K562 (cell line): ENCODE measurements around the gene CPT1B. TPM values are rescaled to one million over a fixed set of nuclear protein-coding genes. Genes with fewer than 3 reads are reported as not detected.

ENCODE experiments used
- ARID1B ChIP-seq: fragments of 450-650 bp; IDR thresholded peaks from 2 replicates; pipeline ENCODE4 v1.6.1; 2016; ENCODE audit warnings: antibody characterized with exemption, mild to moderate bottlenecking, inconsistent platforms
- DMBX1 ChIP-seq: fragments of 250-450 bp; sonication (Bioruptor Pico); IDR thresholded peaks from 2 replicates; pipeline ENCODE4 v1.8.0; 2022; ENCODE audit warnings: inconsistent platforms, mild to moderate bottlenecking, moderate library complexity, borderline replicate concordance
- EP400 ChIP-seq: fragments of 450-650 bp; IDR thresholded peaks from 2 replicates; pipeline ENCODE4 v1.6.1; 2017; ENCODE audit warnings: antibody characterized with exemption, mild to moderate bottlenecking, moderate library complexity
- ERF ChIP-seq: fragments of 450-650 bp; formaldehyde crosslinking; IDR thresholded peaks from 2 replicates; pipeline ENCODE4 v1.4.0; 2020; ENCODE audit warnings: mild to moderate bottlenecking, mixed read lengths
- ETV5 ChIP-seq: sonication (generic); formaldehyde crosslinking; IDR thresholded peaks from 2 replicates; pipeline ENCODE4 v1.4.0; 2020; ENCODE audit warnings: low read depth, mild to moderate bottlenecking, missing genetic modification reagents
- HNRNPH1 ChIP-seq: fragments of 200-400 bp; formaldehyde crosslinking; optimal IDR thresholded peaks from 2 replicates; pipeline ENCODE3; 2017; ENCODE audit warnings: low read depth, mild to moderate bottlenecking, low read length, moderate library complexity
- HOXB6 ChIP-seq: fragments of 250-450 bp; sonication (Bioruptor Pico); IDR thresholded peaks from 2 replicates; pipeline ENCODE4 v1.5.1; 2022; ENCODE audit warnings: mild to moderate bottlenecking, borderline replicate concordance
- MITF ChIP-seq: IDR thresholded peaks from 2 replicates; pipeline ENCODE4 v1.6.1; 2014; ENCODE audit warnings: antibody characterized with exemption
- RBFOX2 ChIP-seq: fragments of 200-400 bp; formaldehyde crosslinking; IDR thresholded peaks from 2 replicates; pipeline ENCODE4 v1.6.1; 2017; ENCODE audit warnings: low read depth, mild to moderate bottlenecking, low read length, moderate library complexity
- SLC30A9 ChIP-seq: fragments of 250-450 bp; sonication (Bioruptor Pico); IDR thresholded peaks from 2 replicates; pipeline ENCODE4 v1.8.0; 2022; ENCODE audit warnings: mild to moderate bottlenecking, moderate library complexity
- SP1 ChIP-seq: sonication (generic); formaldehyde crosslinking; IDR thresholded peaks from 2 replicates; pipeline ENCODE4 v1.8.1; 2022; ENCODE audit warnings: mild to moderate bottlenecking, missing genetic modification reagents
- STAG1 ChIP-seq: sonication (generic); formaldehyde crosslinking; IDR thresholded peaks from 2 replicates; pipeline ENCODE4 v1.5.0; 2020; ENCODE audit warnings: missing genetic modification reagents, borderline replicate concordance
- YY1 ChIP-seq, 3 experiments: IDR thresholded peaks; 2 replicates each; pipeline ENCODE4 v1.6.1; 2011; ENCODE audit warnings: low read length in 2 of 3, mild to moderate bottlenecking in 2 of 3, moderate library complexity in 2 of 3, borderline replicate concordance in 1 of 3, control low read depth in 1 of 3, low read depth in 1 of 3; ENCODE audit not compliant: insufficient read depth in 3 of 3, insufficient replicate concordance in 2 of 3, control insufficient read depth in 1 of 3, insufficient read length in 1 of 3; ENCODE audit errors: extremely low read depth in 1 of 3
- ZNF274 ChIP-seq: IDR thresholded peaks from 2 replicates; pipeline ENCODE4 v1.6.1; 2011; ENCODE audit warnings: low read depth, mild to moderate bottlenecking, low read length, moderate library complexity, borderline replicate concordance
- ZNF282 ChIP-seq: sonication (generic); formaldehyde crosslinking; IDR thresholded peaks from 2 replicates; pipeline ENCODE4 v1.8.1; 2023; ENCODE audit warnings: missing genetic modification reagents
- ZNF639 ChIP-seq, 2 experiments: fragments of 200-800 bp in 1 of 2; sonication (Bioruptor generic) in 1 of 2; sonication (generic) in 1 of 2; formaldehyde crosslinking in 1 of 2; IDR thresholded peaks in 1 of 2; conservative IDR thresholded peaks in 1 of 2; 2 replicates each; pipeline versions ENCODE4 v1.5.0 to v1.6.1; 2016 to 2020; ENCODE audit warnings: missing compliant biosample characterization in 1 of 2, missing genetic modification characterization in 1 of 2, missing genetic modification reagents in 1 of 2
- ZNF780A ChIP-seq: fragments of 250-450 bp; sonication (Bioruptor Pico); IDR thresholded peaks from 2 replicates; pipeline ENCODE4 v1.5.0; 2021; ENCODE audit warnings: mild to moderate bottlenecking
- polyA plus RNA-seq, 8 experiments: library from polyadenylated mRNA; depleted of rRNA in 4 of 8; stranded (reverse) in 5 of 8; unstranded in 3 of 8; fragments of >200 nt; fragmentation: Nextera tagmentation in 2 of 8; fragmentation: Illumina TruSeq in 1 of 8; extraction: Ambion mirVana in 2 of 8; extraction: Trizol in 1 of 8; gene quantifications; 2 replicates each; pipeline versions ENCODE4 v1.2.1 to v1.2.3, GENCODE V29; 2011 to 2014; ENCODE audit warnings: inconsistent platforms in 1 of 8, missing spikeins in 1 of 8
- total RNA-seq, 7 experiments: library from RNA; depleted of rRNA in 6 of 7; stranded (reverse); fragments of >200 nt in 6 of 7; fragmentation: Illumina TruSeq in 2 of 7; extraction: Trizol in 2 of 7; gene quantifications; 2 replicates each; pipeline versions ENCODE4 v1.2.1 to v1.2.3, GENCODE V29; 2011 to 2021; ENCODE audit warnings: low replicate concordance in 1 of 7
- TF ChIP-seq, protein P1 (sequence below): sonication (generic); formaldehyde crosslinking; IDR thresholded peaks from 2 replicates; pipeline ENCODE4 v1.8.0; 2022; ENCODE audit warnings: mild to moderate bottlenecking, missing genetic modification reagents

Gene CPT1B
- total and polyA plus RNA-seq, 9 of the 15 experiments (the other 6 are each of a cell fraction or from before 2014, with no cell fraction given): 0.35 to 6.1 (median 2.6) TPM

- no peak for TF ChIP-seq YY1 (IDR thresholded peaks at IDR 0.05; ENCODE audit: borderline replicate concordance in 1 of 3, control insufficient read depth in 1 of 3, extremely low read depth in 1 of 3, insufficient read depth in 3 of 3, insufficient read length in 1 of 3, insufficient replicate concordance in 2 of 3, low read depth in 1 of 3, low read length in 2 of 3)
- TF ChIP-seq ETV5 (CRISPR knock-in tag): no peak
- no peak for TF ChIP-seq EP400
- TF ChIP-seq MITF: no peak
- TF ChIP-seq SLC30A9 (CRISPR knock-in tag): no peak
- no peak for TF ChIP-seq HOXB6
- TF ChIP-seq HNRNPH1: no peak
- no peak for TF ChIP-seq DMBX1
- no peak for TF ChIP-seq ZNF282 (CRISPR knock-in tag)
- no peak for TF ChIP-seq ERF (CRISPR knock-in tag)
- TF ChIP-seq ZNF780A (CRISPR knock-in tag): no peak
- no peak for TF ChIP-seq RBFOX2
- TF ChIP-seq STAG1 (CRISPR knock-in tag): no peak
- TF ChIP-seq ARID1B: peak; percentile 84
- TF ChIP-seq, protein P1, sequence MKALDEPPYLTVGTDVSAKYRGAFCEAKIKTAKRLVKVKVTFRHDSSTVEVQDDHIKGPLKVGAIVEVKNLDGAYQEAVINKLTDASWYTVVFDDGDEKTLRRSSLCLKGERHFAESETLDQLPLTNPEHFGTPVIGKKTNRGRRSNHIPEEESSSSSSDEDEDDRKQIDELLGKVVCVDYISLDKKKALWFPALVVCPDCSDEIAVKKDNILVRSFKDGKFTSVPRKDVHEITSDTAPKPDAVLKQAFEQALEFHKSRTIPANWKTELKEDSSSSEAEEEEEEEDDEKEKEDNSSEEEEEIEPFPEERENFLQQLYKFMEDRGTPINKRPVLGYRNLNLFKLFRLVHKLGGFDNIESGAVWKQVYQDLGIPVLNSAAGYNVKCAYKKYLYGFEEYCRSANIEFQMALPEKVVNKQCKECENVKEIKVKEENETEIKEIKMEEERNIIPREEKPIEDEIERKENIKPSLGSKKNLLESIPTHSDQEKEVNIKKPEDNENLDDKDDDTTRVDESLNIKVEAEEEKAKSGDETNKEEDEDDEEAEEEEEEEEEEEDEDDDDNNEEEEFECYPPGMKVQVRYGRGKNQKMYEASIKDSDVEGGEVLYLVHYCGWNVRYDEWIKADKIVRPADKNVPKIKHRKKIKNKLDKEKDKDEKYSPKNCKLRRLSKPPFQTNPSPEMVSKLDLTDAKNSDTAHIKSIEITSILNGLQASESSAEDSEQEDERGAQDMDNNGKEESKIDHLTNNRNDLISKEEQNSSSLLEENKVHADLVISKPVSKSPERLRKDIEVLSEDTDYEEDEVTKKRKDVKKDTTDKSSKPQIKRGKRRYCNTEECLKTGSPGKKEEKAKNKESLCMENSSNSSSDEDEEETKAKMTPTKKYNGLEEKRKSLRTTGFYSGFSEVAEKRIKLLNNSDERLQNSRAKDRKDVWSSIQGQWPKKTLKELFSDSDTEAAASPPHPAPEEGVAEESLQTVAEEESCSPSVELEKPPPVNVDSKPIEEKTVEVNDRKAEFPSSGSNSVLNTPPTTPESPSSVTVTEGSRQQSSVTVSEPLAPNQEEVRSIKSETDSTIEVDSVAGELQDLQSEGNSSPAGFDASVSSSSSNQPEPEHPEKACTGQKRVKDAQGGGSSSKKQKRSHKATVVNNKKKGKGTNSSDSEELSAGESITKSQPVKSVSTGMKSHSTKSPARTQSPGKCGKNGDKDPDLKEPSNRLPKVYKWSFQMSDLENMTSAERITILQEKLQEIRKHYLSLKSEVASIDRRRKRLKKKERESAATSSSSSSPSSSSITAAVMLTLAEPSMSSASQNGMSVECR (CRISPR knock-in tag): no peak
- TF ChIP-seq ZNF274: no peak
- TF ChIP-seq ZNF639 (CRISPR knock-in tag; conservative IDR thresholded peaks at IDR 0.05 in 1 of 2, IDR thresholded peaks at IDR 0.05 in 1 of 2): no peak
- TF ChIP-seq SP1 (CRISPR knock-in tag): no peak
These were observed 45.1 kb downstream of the CPT1B start (continued) for GRCh38 chr22:50532824-50533796.
